GM19035 (cell line): ENCODE measurements around the gene ATRN.

ENCODE experiments used
- ATAC-seq: cut with Tn5 transposase; IDR thresholded peaks from one replicate; pipeline ENCODE4 v1.9.1; 2021; ENCODE audit not compliant: unreplicated experiment

The ATRN gene

DNA sequence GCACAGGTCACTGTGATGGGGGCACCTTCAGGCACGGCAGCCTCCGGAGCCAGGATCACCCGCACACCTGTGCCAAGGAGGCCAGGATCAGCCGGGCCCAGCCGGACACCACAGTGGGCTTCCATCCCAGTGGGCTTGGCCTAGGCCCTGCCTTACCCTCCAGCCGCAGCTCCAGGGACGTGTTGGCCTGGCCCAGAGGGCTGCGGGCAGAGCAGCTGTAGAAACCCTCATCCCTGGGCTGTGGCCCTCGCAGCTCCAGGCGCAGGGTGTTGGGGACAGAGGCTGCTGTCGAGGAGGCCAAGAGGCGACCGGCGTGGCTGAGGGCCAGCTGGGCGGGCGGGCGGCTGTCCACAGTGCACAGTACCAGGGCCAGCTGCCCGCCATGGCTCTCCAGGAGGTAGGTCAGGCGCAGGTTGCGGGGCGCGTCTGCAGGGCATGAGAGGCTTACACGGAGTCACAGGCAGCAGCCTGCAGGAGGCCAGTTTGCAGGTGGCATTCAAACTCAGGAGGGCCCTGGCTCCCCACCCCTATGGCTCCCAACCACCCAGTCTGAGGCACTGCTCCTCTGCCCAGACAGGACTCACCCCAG is 222.0 kb downstream of the ATRN start:
- no peak for ATAC-seq

DNA sequence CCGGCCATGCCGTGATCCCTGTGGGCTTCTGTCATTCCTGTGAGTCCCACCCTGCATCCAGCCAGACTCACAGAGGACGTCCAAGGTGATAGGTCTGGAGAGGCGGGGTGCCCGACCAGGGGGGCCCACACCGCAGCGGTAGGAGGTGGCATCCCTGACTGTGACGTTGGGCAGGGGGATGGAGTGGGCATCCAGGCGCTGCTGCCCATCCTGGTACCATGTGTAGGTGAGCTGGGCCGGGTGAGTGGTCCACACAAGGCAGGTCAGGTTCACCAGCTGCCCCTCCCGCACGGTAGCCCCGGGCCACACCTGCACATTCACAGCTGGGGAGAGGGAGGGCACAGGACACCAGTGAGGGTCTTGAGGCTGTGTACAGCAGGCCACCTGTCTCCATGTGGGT is 222.6 kb downstream of the ATRN start:
- no peak for ATAC-seq

DNA sequence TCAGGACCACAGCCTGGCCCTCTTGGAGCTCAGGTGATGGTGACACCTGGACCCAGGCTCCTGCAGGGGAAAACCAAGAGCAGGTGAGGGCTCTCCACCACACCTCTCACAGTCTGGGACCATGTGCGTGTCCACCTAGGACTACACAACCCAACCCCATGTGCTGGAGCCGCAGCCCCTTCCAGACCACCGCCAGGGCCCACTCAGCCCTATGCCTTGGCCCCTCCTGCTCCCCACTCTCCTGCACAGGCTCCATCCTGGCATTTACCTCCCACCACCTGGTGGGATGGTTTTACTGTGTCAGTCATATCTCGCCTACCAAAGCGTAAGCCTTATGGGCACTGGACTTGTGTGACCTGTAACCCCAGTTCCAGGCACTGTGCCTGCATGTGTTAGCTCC is 224.0 kb downstream of the ATRN start:
- ATAC-seq = no peak

DNA sequence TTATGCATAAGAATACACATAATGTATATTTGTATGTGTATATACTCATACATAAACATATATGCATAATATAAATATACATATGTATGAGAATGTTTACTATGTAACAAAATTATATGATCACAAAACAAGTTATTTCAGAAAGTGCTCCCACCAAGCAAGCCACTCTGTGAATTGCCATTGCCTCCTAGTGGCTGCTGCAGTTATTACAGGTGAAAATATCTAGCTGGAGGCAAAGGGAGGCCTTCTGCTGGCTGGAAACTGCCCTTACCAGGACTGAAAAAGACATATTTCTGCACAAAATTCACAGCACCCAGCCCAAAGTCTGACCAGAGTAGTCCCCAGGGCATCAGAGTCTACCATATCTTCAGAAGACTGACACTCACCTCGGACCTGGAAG is 225.4 kb downstream of the ATRN start:
- ATAC-seq = no peak

DNA sequence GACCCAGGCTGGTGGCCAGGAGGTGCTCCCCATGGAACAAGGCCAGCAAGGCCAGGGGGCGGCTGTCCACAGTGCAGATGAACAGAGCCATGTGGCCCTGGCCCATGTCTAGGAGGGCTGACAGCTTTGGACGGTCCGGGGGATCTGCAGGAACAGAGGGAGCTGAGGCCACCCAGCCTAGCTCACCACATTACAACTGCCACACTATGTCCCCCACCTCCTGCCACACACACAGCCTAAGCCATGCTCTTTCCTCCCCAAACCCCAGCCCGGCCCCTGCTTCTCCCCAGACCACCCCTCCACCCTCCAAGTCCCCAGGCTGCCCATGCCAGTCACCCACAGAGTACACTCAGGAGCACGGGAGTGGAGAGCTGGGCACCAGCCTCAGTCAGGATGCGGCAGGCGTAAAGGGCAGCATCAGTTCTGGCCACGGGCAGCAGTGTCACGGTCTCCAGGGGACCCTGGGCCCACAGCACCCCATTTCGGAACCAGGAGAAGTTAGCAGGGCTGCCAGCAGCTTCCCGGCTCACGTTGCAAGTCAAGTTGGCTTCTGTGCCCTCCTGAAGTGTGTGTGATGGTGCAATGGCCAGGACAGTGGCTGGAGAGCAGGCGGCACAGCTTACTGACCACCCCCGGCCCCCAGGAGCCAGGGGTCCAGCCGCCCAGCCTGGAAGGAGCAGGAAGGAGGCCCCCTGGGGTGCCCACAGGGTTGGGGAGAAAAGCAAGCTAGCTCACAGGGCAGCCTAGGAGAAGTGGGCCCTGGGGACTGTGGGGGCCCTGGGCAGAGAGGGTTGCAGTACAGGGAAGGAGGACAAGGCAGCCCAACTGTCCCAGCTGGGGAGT is 226.1 kb downstream of the ATRN start:
- no peak for ATAC-seq

GRCh38 chr20:3697588-3698305 is 226.9 kb downstream of the ATRN start:
- no peak for ATAC-seq

- ATAC-seq = no peak
Observed at GRCh38 chr20:3698591-3699001, 227.8 kb downstream of the ATRN start.

GRCh38 chr20:3699037-3699436 is 228.2 kb downstream of the ATRN start:
- ATAC-seq = no peak
